ENCODE data around the gene UBQLNL. TPM values are rescaled to one million over a fixed set of nuclear protein-coding genes. Genes with fewer than 3 reads are reported as not detected.

The UBQLNL gene
- total RNA-seq, 1 experiment from 2014 or later = not detected

DNA sequence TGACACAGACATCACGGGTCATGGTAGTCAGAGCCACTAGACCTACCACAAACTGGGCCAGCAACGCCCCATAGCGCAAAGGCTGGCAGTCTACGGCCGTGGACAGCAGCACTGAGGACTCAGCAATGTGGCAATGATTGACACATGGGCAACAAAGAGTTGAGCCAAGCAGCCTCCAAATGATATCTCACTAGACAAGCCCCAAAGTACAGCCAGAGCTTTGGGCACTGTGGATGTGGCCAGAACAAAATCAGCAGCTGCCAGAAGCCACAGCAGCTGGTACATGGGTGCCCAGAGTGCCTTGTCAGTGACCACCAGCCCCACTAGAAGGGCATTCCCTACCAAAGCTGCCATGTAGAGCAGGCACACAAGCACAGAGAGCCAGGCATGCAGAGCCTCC lies 11.2 kb upstream of the UBQLNL start:
- H2BK15ac ChIP-seq (ENCODE audit: low read depth, low read length) = no peak overlapping the region
- Mint-ChIP-seq H3K4me1 (peaks cover 12 to 14% of the 10 kb centered on the region in 2 experiments), H3K27me3 (ENCODE audit: low read depth) (peaks cover 35% of the 10 kb centered on the region), H3K4me3 (no peak overlapping the region), H3K36me3 (ENCODE audit: insufficient read depth in 1 of 3, low read depth in 3 of 3) (no peaks in the 10 kb centered on the region), H3K9me3 (no peaks in the 10 kb centered on the region), H3K27ac (no peak overlapping the region)
- no CpG with 5 or more reads among the region's 5 CpGs for WGBS (ENCODE audit: extremely low coverage, insufficient read length, low lambda C conversion rate)
- H3K23ac ChIP-seq (ENCODE audit: insufficient read length, low read depth, low read length) = no peak overlapping the region
- H4K8ac ChIP-seq (replicated peaks; ENCODE audit: insufficient read length, low read depth, low read length) = no peak overlapping the region
- no peak overlapping the region for H4K91ac ChIP-seq (ENCODE audit: insufficient read length, low read depth, low read length)
- no peak for DNase-seq
- TF ChIP-seq, protein P1, sequence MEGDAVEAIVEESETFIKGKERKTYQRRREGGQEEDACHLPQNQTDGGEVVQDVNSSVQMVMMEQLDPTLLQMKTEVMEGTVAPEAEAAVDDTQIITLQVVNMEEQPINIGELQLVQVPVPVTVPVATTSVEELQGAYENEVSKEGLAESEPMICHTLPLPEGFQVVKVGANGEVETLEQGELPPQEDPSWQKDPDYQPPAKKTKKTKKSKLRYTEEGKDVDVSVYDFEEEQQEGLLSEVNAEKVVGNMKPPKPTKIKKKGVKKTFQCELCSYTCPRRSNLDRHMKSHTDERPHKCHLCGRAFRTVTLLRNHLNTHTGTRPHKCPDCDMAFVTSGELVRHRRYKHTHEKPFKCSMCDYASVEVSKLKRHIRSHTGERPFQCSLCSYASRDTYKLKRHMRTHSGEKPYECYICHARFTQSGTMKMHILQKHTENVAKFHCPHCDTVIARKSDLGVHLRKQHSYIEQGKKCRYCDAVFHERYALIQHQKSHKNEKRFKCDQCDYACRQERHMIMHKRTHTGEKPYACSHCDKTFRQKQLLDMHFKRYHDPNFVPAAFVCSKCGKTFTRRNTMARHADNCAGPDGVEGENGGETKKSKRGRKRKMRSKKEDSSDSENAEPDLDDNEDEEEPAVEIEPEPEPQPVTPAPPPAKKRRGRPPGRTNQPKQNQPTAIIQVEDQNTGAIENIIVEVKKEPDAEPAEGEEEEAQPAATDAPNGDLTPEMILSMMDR (conservative IDR thresholded peaks at IDR 0.05) = no peak
- H3K27ac ChIP-seq (ENCODE audit: insufficient read length, low read depth, low read length) = no peak overlapping the region
- no peaks in the 10 kb centered on the region for H3K9me3 ChIP-seq (ENCODE audit: control insufficient read depth, low read depth, low read length)
- H3K18ac ChIP-seq (ENCODE audit: insufficient read length, low read depth, low read length) = peak overlapping the region; percentile 39
- H3K56ac ChIP-seq (ENCODE audit: insufficient read length, low read depth, low read length) = no peak overlapping the region
- H3K9ac ChIP-seq (ENCODE audit: extremely low read depth, insufficient read length, low read length) = no peak overlapping the region
- H3K14ac ChIP-seq (ENCODE audit: insufficient read depth, low read length) = peak overlapping the region; percentile 41; the same call in 1 of the 2 replicates
- H2BK20ac ChIP-seq (ENCODE audit: low read depth, low read length, poor library complexity, severe bottlenecking) = no peak overlapping the region
- no peak overlapping the region for H2BK5ac ChIP-seq (ENCODE audit: insufficient read length, low read length)
- no peak overlapping the region for H2AFZ ChIP-seq (ENCODE audit: low read length)
- H3K4me2 ChIP-seq (ENCODE audit: insufficient read depth, insufficient read length, low read length) = no peak overlapping the region
- H3K4ac ChIP-seq (ENCODE audit: low read depth, low read length) = no peak overlapping the region; the same call in 1 of the 2 replicates
- no peak overlapping the region for H2AK5ac ChIP-seq (ENCODE audit: insufficient read length, low read length)
- no peak overlapping the region for H2BK12ac ChIP-seq (ENCODE audit: insufficient read length, low read depth, low read length)
- peak overlapping the region; percentile 58 for H4K5ac ChIP-seq (ENCODE audit: insufficient read length, low read depth, low read length)
- H4K20me1 ChIP-seq (ENCODE audit: control insufficient read depth, insufficient read depth, insufficient read length) = no peaks in the 10 kb centered on the region
- H2BK120ac ChIP-seq (ENCODE audit: low read depth, low read length, poor library complexity, severe bottlenecking) = no peak overlapping the region
- H3K4me1 ChIP-seq (ENCODE audit: insufficient read depth, low read length) = no peaks in the 10 kb centered on the region; the same call in 1 of the 2 replicates
- no peak overlapping the region for H3T11ph ChIP-seq (ENCODE audit: low read length)
- H3K79me2 ChIP-seq (ENCODE audit: insufficient read depth, low read length) = no peaks in the 10 kb centered on the region
- H3K27me3 ChIP-seq (ENCODE audit: insufficient read depth, low read length) = no peaks in the 10 kb centered on the region
- H3K79me1 ChIP-seq (ENCODE audit: insufficient read depth, low read depth, low read length, poor library complexity, severe bottlenecking) = no peaks in the 10 kb centered on the region
- no peaks in the 10 kb centered on the region for H3K23me2 ChIP-seq (ENCODE audit: insufficient read length, low read depth, low read length, poor library complexity, severe bottlenecking)
